GM12891 (cell line): ENCODE results near the gene TSEN2.
"Not testable (repeated sequence)": the region's sequence is repeated elsewhere in the genome, so short reads cannot be mapped to it uniquely, and the experiment has no call there.

ENCODE experiments used
- DNase-seq: peaks from one replicate; pipeline ENCODE4 v3.0.0; 2011; ENCODE audit warnings: low spot score; ENCODE audit not compliant: insufficient read length
- FAIRE-seq: peaks from 2 replicates; lab custom pipeline; 2011; peaks lifted over from hg19 to GRCh38; lab: Jason Lieb, UNC
- PAX5 ChIP-seq: IDR thresholded peaks from 2 replicates; pipeline ENCODE4 v1.6.1; 2011; ENCODE audit warnings: low read length, moderate library complexity, mild to moderate bottlenecking; ENCODE audit not compliant: insufficient read depth, severe bottlenecking
- POLR2A ChIP-seq: IDR thresholded peaks from 2 replicates; pipeline ENCODE4 v1.6.1; 2011; ENCODE audit warnings: low read depth, low read length, control low read depth
- POLR2AphosphoS5 ChIP-seq: IDR thresholded peaks from 2 replicates; pipeline ENCODE4 v1.6.1; 2011; ENCODE audit warnings: low read depth, low read length, control low read depth
- POU2F2 ChIP-seq: IDR thresholded peaks from 2 replicates; pipeline ENCODE4 v1.6.1; 2011; ENCODE audit warnings: low read depth, mild to moderate bottlenecking, control low read depth, low read length, moderate library complexity
- SPI1 ChIP-seq: IDR thresholded peaks from 2 replicates; pipeline ENCODE4 v1.6.1; 2011; ENCODE audit warnings: low read depth, low read length, control low read depth
- TAF1 ChIP-seq: IDR thresholded peaks from 2 replicates; pipeline ENCODE4 v1.6.1; 2011; ENCODE audit warnings: low read depth, low read length, control low read depth

The TSEN2 gene

DNA sequence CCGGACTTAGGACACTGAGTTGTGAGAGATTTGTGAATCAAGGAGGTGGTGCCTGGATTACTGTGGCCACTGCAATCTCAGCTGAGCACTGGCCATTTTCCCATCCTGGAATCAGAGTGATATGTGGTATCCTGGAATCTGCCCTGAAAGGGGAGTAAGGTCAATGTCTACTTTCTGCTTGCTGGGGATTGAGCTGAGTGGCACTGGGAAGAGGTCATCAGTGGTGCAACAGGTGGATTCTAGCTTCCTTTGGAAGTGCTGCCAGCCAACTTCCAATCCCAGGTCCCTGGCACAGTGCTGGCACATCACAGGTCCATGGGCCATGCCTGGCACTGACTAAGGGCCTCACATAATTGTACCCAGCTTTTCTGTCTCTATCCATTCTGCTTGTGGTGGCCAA, 20.6 kb upstream of the TSEN2 start:
- TF ChIP-seq POU2F2, result no peak
- no peak for TF ChIP-seq SPI1
- no peak for TF ChIP-seq POLR2A
- no peak for TF ChIP-seq PAX5
- no peak for TF ChIP-seq TAF1
- no peak for TF ChIP-seq POLR2AphosphoS5
- DNase-seq (no peak), FAIRE-seq (no peak)

- no peak for TF ChIP-seq TAF1
- FAIRE-seq, result no peak
- no peak for DNase-seq
These were observed 20.1 kb upstream of the TSEN2 start for GRCh38 chr3:12464181-12464580.

- TF ChIP-seq POU2F2 (no peak), PAX5 (no peak), POLR2A (no peak), TAF1 (no peak), SPI1 (no peak), POLR2AphosphoS5 (no peak)
- FAIRE-seq, result no peak
- DNase-seq, result no peak
These were observed 19.0 kb upstream of the TSEN2 start for GRCh38 chr3:12465151-12465835.

DNA sequence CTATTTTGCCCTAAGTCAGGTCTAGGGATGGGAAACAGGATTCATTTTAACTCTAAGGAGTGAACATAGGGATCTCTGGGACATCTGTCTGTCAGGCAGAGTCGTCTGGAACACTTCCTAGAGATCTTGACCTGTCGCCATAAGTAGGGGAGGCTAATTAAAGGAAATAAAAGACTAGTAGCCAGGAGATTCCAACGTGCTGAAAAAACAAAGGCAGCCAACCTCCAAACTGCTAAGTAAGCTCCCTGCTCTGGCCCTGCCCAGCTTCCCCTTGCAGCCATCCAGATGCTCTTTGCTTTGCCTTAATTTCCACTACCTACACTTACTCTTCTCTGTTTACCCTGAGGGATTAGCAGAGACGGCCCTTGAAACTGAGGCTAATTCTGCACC, 18.4 kb upstream of the TSEN2 start:
- DNase-seq (no peak), FAIRE-seq (no peak)
- TF ChIP-seq POU2F2 (no peak), TAF1 (no peak), PAX5 (no peak), POLR2A (no peak), SPI1 (no peak)

GRCh38 chr3:12467746-12468145, 16.5 kb upstream of the TSEN2 start:
- TF ChIP-seq POU2F2, result no peak
- TF ChIP-seq PAX5, result no peak
- TF ChIP-seq POLR2A, result no peak
- TF ChIP-seq POLR2AphosphoS5, result no peak
- TF ChIP-seq TAF1, result no peak
- no peak for TF ChIP-seq SPI1
- no peak for FAIRE-seq
- no peak for DNase-seq

- FAIRE-seq (no peak), DNase-seq (no peak)
- no peak for TF ChIP-seq SPI1
- TF ChIP-seq TAF1, result no peak
- TF ChIP-seq POLR2AphosphoS5, result no peak
- TF ChIP-seq POLR2A, result no peak
- TF ChIP-seq POU2F2, result no peak
- no peak for TF ChIP-seq PAX5
These were observed 16.0 kb upstream of the TSEN2 start for GRCh38 chr3:12468276-12468675.

DNA sequence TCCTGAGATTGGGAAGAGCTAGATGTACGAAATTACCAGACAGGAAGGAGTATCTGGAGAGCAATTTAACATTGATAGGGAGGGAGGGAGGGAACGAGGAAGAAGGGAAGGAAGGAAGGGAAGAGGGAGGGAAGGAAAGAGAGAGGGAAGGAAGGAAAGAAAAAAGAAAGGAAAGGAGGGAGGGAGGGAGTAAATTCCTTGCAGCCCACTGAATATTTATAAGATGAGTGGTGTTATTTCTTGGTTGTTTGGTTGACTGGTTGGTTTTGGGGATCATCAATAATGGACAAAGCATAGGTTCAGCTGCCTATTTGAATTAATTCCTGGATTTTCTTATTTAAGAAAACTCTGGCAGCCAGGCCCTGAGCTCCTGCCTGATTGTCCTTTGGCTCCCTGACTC, 15.5 kb upstream of the TSEN2 start:
- FAIRE-seq (no peak), DNase-seq (no peak)
- TF ChIP-seq POLR2AphosphoS5 (no peak), TAF1 (no peak), POLR2A (no peak), PAX5 (no peak), POU2F2 (no peak), SPI1 (no peak)

GRCh38 chr3:12469222-12469621, 15.1 kb upstream of the TSEN2 start:
- DNase-seq, FAIRE-seq: not testable (repeated sequence)

- no peak for DNase-seq
- FAIRE-seq, result no peak
- TF ChIP-seq SPI1 (no peak), PAX5 (no peak), POLR2AphosphoS5 (no peak), TAF1 (no peak), POLR2A (no peak)
These were observed 14.2 kb upstream of the TSEN2 start for GRCh38 chr3:12470111-12470510.

GRCh38 chr3:12470680-12471079, 13.6 kb upstream of the TSEN2 start:
- no peak for FAIRE-seq
- DNase-seq, result no peak
- TF ChIP-seq SPI1 (no peak), POU2F2 (no peak), POLR2AphosphoS5 (no peak), POLR2A (no peak), PAX5 (no peak), TAF1 (no peak)

DNA sequence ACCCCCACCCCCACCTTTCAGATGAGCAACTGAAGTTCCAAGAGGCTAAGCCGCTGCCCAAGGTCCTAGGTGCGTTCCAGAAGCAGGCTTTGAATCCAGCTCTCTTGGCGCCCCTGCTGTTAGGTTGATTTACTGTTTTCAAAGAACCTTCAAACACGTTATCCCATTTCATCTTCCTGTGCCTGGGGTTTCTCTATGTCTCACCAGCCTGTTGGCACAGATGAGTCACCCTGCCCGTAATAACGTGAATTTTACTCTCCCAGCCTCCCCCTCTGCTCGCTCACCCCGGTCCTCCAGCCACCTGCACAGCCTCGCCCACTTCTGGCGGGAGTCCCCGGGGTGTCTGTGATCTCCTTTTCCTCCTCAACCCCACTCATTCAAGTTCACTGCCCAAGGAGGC, 13.0 kb upstream of the TSEN2 start:
- TF ChIP-seq TAF1, result no peak
- TF ChIP-seq POLR2AphosphoS5, result no peak
- no peak for TF ChIP-seq SPI1
- TF ChIP-seq POU2F2, result no peak
- TF ChIP-seq PAX5, result no peak
- TF ChIP-seq POLR2A, result no peak
- DNase-seq (no peak), FAIRE-seq (no peak)
